Heart left ventricle (tissue), 13 donors: ENCODE results near the gene FLRT1.

Source experiments
- CTCF ChIP-seq, 12 donors: fragments of 200-600 bp; sonication (generic) in 4 of 12; IDR thresholded peaks; one replicate each; pipeline versions ENCODE4 v1.5.0 to v1.8.0; 2018 to 2022; ENCODE audit warnings: antibody characterized with exemption in 12 of 12, mild to moderate bottlenecking in 5 of 12
- POLR2A ChIP-seq, 2 donors: fragments of 450-650 bp; IDR thresholded peaks; one replicate each; pipeline ENCODE4 v1.6.1; 2017; ENCODE audit warnings: antibody characterized with exemption in 2 of 2, mild to moderate bottlenecking in 2 of 2, moderate library complexity in 2 of 2
- donor health status: ischemic (EF 13 %, LVEDD 7.1; RV severe dilation, severe dysfunction).
- donor health status: DM: no; HTN: yes; CAD: no.
- donor health status: DM: no; HTN: no; CAD: no.
- donor health status: ischemic (EF 25% LVEDD 6.9; RV normal size, moderate dysfunction).
- donor health status: ischemic (EF 25% LVEDD 5.7; RV mildly dilated, moderate dysfunction).
- donor health status: ischemic (EF 35%, LVEDD 5.7; RV mildly dilated, moderate dysfunction).
- donor health status: nonischemic (EF 11% LVEDD 7.7; RV severe dilation, severe dysfunction).
- donor health status: DM: yes; HTN: yes; CAD: no.
- donor health status: PGD.
- donor health status: ischemic (EF 29% LVEDD 5.4; RV normal size, mild dysfunction).
- donor health status: nonischemic (EF 23%, LVEDD 6.1; RV moderate dilation, normal function).

- no peak for TF ChIP-seq CTCF (IDR thresholded peaks at IDR 0.05)
- no peak for TF ChIP-seq POLR2A (IDR thresholded peaks at IDR 0.05)
These were observed 33.9 kb downstream of the FLRT1 start for GRCh38 chr11:64069401-64070313.
